ENCODE results near the gene PDGFA.

PDGFA gene

GRCh38 chr7:563629-564170 is 44.1 kb upstream of the PDGFA start:
- H3K4me3 ChIP-seq (replicated peaks; ENCODE audit: low read depth, low read length) = no peak overlapping the region
- DNase-seq (ENCODE audit: extremely low read depth, low read depth) = no peak
- TF ChIP-seq, protein P1, sequence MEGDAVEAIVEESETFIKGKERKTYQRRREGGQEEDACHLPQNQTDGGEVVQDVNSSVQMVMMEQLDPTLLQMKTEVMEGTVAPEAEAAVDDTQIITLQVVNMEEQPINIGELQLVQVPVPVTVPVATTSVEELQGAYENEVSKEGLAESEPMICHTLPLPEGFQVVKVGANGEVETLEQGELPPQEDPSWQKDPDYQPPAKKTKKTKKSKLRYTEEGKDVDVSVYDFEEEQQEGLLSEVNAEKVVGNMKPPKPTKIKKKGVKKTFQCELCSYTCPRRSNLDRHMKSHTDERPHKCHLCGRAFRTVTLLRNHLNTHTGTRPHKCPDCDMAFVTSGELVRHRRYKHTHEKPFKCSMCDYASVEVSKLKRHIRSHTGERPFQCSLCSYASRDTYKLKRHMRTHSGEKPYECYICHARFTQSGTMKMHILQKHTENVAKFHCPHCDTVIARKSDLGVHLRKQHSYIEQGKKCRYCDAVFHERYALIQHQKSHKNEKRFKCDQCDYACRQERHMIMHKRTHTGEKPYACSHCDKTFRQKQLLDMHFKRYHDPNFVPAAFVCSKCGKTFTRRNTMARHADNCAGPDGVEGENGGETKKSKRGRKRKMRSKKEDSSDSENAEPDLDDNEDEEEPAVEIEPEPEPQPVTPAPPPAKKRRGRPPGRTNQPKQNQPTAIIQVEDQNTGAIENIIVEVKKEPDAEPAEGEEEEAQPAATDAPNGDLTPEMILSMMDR (IDR thresholded peaks at IDR 0.05; ENCODE audit: low read depth, low read length, missing control alignments) = no peak

DNA sequence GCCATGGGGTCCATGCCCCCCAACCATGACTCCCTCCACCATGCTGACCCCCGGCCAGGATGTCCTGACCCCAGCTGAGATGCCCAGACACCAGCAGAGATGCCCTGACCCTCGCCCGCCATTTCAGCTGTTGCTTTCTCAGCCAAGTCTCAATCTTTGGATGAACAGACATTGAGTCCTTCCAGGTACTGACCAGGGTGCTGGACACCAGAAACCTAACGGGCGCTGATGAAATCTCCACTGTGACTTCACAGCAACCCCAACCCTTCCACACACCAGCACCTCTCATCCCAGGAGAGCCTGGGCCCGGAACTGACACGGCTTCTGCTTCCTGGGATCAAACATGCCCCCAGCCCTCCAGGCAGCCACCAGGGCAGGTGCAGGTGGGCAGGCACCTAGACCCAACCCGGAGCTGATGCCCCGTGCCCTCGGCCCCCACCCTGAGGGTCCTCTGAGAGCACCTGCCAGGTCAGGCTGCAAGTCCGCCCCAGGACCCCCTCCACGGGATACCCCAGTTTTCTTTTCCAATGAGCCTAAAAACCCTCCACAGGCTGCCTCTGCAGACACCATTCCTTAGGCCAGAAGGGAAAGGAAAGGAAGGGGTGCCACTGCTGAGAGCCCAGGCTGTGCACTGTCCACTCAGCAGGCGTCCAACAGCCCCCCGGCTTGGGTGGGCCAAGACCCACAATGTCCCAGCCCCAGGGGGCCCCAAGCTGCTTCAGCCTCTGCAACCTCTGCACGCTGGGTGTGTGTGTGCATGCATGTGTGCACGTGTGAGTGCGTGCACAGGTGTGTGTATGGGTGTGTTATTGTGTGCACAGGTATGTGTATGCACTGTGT is 43.4 kb upstream of the PDGFA start:
- DNase-seq (ENCODE audit: extremely low read depth, low read depth) = no peak
- no peak overlapping the region for H3K4me3 ChIP-seq (replicated peaks; ENCODE audit: low read depth, low read length)
- TF ChIP-seq, protein P1 (IDR thresholded peaks at IDR 0.05; ENCODE audit: low read depth, low read length, missing control alignments) = no peak

DNA sequence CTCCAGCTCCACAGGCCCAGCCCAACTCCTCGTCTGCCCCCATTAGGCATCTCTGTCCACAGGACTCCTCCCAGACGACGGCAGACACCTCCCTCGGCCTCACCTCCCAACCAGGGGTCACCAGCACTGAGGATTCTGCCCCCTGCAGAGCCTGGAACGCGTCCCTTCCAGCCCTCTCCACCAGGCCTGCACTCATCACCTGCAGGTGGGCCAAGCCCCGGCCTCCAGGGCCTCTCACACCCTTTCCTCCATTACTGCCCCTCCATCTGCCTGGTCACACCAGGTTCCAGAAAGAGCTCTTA is 42.7 kb upstream of the PDGFA start:
- no peak overlapping the region for H3K4me3 ChIP-seq (replicated peaks; ENCODE audit: low read depth, low read length)
- TF ChIP-seq, protein P1 (IDR thresholded peaks at IDR 0.05; ENCODE audit: low read depth, low read length, missing control alignments) = no peak
- DNase-seq (ENCODE audit: extremely low read depth, low read depth) = no peak

- TF ChIP-seq, protein P1 (IDR thresholded peaks at IDR 0.05; ENCODE audit: low read depth, low read length, missing control alignments) = no peak
- no peak for DNase-seq (ENCODE audit: extremely low read depth, low read depth)
- no peak overlapping the region for H3K4me3 ChIP-seq (replicated peaks; ENCODE audit: low read depth, low read length)
Measured at GRCh38 chr7:561631-562373, 42.2 kb upstream of the PDGFA start.

DNA sequence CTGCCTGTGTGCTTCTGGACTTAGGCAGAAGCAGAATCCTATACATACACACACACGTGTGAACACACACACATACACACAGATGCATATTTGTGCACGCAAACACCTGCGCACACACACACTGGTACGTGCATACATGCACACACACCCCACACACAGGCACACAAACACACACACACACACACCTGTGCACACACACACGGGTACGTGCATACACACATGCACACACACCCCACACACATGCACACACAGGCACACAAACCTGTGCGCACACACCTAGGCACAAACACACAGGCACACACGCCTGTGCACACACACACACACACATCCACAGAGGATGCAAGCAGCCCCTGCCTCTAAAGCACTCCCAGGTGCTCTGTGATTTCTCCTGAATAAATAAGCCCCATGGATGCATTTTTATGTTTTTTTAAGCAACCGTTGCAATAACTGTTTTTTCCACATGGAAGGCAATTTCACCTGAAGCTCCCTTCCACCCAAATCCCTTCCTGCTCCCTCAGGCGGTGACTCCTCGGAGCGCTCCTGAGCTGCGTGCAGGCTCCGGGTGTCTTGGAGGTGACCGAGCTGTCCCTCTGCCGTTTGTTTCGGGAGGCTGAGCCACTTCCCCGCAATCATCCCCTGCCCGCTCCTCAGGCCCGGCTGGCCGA is 41.5 kb upstream of the PDGFA start:
- TF ChIP-seq, protein P1 (IDR thresholded peaks at IDR 0.05; ENCODE audit: low read depth, low read length, missing control alignments) = no peak
- no peak overlapping the region for H3K4me3 ChIP-seq (replicated peaks; ENCODE audit: low read depth, low read length)
- no peak for DNase-seq (ENCODE audit: extremely low read depth, low read depth)

GRCh38 chr7:559396-559705 is 39.7 kb upstream of the PDGFA start:
- TF ChIP-seq, protein P1 (IDR thresholded peaks at IDR 0.05; ENCODE audit: low read depth, low read length, missing control alignments) = no peak
- no peak for DNase-seq (ENCODE audit: extremely low read depth, low read depth)
- H3K4me3 ChIP-seq (replicated peaks; ENCODE audit: low read depth, low read length) = no peak overlapping the region
